ES-I3 (cell line): ENCODE measurements around the gene SDSL.

Experiments used
- H3K36me3 ChIP-seq: 2 replicates; pipeline ENCODE4 v1.6.1; 2013; ENCODE audit warnings: mild to moderate bottlenecking, low read length, control low read depth, moderate library complexity; ENCODE audit not compliant: insufficient read depth
- H3K4me1 ChIP-seq: 2 replicates; pipeline ENCODE4 v1.6.1; 2013; ENCODE audit warnings: mild to moderate bottlenecking, control low read depth, low read length; ENCODE audit not compliant: insufficient read depth
- H3K9ac ChIP-seq: 2 replicates; pipeline ENCODE4 v1.6.1; 2013; ENCODE audit warnings: low read depth, mild to moderate bottlenecking, low read length, moderate library complexity
- H3K9me3 ChIP-seq: 2 replicates; pipeline ENCODE4 v1.6.1; 2013; ENCODE audit warnings: mild to moderate bottlenecking, low read length, moderate library complexity; ENCODE audit not compliant: control insufficient read depth, insufficient read depth

Gene SDSL

DNA sequence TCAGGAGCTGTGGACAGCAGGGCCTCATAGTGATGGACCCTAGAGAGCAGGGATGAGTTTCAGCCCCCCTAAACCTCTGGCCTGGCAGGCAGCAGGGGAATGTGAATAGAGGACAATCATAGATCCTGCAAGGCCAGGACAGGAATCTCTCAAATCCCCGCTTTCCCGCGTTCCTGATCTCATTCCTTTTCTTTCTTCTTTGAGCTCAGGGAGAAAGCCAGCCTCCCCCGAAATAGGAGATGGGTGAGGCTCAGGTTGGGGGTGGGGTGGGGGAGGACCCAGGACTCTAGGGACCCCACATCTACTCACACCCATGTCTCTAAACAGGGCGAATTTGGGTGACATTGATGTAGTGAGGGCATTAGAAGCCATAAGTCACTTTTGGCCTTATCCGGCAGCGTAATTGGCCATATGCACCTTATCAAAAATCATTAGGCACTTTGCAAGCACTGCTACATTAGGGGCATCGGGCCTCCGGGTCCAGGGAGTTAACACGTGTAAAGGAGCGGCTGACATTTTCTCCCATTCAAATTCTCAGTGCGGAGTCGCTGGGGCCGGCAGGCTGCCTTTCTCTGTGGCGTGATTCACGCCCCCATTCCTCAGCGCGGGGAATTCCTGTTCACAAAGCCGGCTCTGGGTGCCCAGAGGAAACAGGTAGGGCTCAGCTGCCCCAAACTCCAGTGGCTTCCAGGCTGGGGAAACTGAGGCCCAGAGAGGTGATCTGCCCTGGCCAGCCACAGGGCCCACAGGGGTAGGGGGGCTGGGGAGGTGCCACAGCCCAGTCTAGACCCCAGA lies 48.0 kb downstream of the SDSL start:
- Histone ChIP-seq H3K4me1 (peaks cover 24% of the 10 kb centered on the region), H3K9me3 (no peaks in the 10 kb centered on the region), H3K36me3 (no peaks in the 10 kb centered on the region), H3K9ac (no peak overlapping the region)

DNA sequence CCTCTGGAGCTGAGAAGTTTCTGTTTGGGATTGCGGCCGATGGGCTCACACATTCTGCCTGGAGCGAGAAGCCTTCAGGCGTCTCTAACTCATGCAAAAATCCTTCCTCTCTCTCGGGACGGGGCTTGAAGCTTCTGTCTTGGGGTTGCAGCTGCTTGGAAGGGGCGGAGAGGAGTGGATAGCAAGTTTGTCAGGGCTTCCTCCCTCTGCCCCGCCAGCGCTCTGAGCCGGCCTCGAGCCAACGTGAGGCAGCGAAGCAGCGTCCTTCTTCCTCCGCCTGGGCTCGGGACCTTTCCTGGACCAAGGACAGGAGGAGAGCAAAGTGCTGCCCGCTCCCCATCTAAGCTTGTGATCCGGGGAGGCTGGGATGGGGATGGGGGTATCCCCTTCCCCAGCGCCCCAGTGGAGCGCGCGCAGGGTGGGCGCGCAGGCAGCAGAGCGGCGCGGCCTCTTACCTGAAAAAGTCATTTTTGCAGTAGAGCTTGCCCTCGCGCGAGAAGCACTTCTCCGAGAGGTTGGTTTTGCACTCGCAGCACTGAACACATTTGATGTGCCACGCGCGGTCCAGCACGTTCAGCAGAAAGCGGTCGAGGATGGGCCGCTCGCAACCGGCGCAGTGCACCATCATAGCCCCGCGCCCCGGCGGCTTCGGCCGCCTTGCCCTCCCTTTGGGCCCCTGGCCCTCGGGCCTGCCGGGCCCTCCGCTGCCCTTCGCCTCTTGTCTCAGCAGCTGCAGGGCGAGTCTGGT lies 48.9 kb downstream of the SDSL start:
- Histone ChIP-seq H3K36me3 (no peaks in the 10 kb centered on the region), H3K4me1 (peaks cover 24% of the 10 kb centered on the region), H3K9ac (no peak overlapping the region; the same call in 1 of the 2 replicates), H3K9me3 (no peaks in the 10 kb centered on the region)

DNA sequence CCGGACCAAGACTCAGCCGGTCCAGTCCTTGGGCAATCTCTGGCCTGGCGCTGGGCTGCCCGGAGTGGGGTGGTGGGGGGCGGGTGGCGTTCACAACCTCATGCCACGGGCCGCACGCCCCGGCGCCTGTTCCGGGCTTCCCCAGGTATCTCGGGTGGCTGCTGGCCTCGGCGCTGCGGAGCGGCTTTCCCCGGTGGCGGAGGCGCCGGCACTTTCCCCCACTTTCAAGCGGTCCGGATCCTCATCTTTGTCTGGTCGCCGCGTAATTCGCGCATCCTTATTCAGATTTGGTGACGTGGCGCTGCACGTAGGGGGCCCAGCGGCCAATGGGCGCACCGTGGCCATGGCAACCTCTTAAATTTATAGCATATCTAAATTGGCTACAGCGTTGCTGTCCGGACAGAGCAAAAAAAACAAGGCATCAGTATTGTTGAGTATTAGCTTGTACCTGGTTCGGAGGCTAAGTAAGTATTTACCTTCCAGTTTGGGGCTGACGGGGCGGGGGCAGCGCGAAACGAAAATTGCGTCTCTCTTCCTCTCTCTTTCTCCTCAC lies 49.5 kb downstream of the SDSL start, which contains the start of gene LHX5:
TSS of gene LHX5 (minus strand) at position 253 of the 553 bp plus-strand sequence. CDS start 373 bp downstream, outside the sequence.
- no peaks in the 10 kb centered on the region for H3K9me3 ChIP-seq
- peaks cover 23% of the 10 kb centered on the region for H3K4me1 ChIP-seq
- H3K9ac ChIP-seq = peak within 1 kb of the TSS; percentile 7; the same call in 1 of the 2 replicates
- no peaks in the 10 kb centered on the region for H3K36me3 ChIP-seq

DNA sequence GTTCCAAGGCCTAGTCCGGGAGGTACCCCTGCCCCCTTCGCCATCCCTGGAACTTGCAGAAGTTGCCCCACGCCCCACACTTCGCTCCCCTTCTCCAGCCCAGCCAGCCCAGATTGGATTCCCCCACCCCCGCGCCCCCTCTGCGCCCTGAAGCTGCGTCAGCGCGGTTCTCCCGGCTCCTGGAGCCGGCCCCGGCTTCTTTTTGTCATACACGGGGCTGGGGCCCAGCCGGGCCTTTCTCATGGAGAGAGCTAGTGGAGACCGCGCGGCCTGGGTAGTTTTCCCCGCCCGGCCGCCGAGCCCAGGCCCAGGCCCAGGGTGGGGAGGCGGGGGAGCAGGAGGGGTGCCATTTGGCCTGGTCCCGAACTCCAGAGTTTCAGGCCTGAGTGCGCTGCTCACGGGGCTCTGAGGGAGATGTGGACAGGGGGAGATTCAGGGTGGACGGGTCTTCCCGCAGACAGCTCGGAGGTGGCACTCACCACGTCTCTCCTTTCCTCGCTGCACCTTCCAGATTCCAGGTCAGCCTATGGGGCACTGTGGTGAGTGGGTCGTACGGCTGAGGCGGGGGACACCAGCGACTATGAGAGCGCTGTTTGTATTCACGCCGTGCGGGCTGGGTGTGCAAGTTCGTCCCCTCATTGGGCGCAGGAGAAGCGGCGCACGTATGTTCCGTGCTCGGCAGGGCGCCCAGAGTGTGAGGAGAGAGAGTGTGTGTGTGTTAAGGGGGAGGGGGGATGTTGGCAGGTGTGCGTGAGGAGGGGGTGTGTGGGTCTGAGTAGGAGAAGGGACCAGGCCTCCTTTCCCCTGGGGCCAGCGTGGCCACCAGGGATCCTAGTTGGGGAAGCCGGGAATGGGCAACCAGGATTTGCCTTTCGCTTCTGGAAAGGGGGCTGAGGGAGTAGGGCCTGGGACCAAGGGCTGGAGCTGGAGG lies 50.3 kb downstream of the SDSL start:
- Histone ChIP-seq H3K9ac (peak overlapping the region; percentile 7; the same call in 1 of the 2 replicates), H3K36me3 (no peaks in the 10 kb centered on the region), H3K9me3 (no peaks in the 10 kb centered on the region), H3K4me1 (peaks cover 20% of the 10 kb centered on the region)

DNA sequence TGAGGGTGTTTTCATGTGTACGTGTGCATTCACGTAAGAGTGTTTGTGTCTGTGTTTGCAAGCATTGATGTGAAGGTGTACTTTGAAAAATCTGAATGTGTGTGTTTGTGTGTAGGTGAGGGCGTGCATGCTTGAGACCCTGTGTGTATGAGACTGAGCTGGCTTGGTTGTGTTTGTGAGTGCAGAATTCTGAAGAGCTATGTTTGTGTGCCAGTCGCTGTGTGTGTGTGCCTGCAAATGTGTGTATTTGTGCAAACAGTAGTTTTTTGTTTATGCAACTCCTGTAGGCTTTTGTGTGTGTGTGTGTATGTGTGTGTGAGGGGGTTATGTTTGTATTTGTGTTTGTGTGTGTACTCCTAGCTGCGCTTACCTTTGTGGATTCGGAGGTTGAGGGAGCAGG lies 51.2 kb downstream of the SDSL start:
- Histone ChIP-seq H3K4me1 (peaks cover 24% of the 10 kb centered on the region), H3K9ac (no peak overlapping the region), H3K9me3 (no peaks in the 10 kb centered on the region), H3K36me3 (no peaks in the 10 kb centered on the region)

DNA sequence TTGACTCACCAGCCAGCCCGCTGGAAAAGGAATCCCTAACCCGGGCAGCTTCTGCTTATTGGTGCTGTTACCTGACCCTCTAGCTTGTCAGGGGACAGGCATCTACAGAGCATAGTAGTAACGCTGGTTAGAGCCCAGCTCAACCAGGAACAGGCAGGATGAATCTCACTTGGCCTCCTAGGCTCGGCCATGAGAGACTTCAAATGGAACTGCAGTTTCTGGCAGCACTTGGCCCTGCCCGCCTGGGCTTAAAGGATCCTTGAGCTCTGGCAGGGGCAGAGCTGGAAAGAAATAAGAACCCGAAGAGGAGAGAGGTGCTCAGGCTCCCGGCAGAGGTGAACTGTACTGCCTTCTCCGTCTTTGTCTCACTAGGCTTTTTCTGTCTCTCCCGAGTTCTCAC lies 51.8 kb downstream of the SDSL start:
- Histone ChIP-seq H3K4me1 (peaks cover 20% of the 10 kb centered on the region), H3K9ac (no peak overlapping the region), H3K36me3 (no peaks in the 10 kb centered on the region), H3K9me3 (no peaks in the 10 kb centered on the region)

DNA sequence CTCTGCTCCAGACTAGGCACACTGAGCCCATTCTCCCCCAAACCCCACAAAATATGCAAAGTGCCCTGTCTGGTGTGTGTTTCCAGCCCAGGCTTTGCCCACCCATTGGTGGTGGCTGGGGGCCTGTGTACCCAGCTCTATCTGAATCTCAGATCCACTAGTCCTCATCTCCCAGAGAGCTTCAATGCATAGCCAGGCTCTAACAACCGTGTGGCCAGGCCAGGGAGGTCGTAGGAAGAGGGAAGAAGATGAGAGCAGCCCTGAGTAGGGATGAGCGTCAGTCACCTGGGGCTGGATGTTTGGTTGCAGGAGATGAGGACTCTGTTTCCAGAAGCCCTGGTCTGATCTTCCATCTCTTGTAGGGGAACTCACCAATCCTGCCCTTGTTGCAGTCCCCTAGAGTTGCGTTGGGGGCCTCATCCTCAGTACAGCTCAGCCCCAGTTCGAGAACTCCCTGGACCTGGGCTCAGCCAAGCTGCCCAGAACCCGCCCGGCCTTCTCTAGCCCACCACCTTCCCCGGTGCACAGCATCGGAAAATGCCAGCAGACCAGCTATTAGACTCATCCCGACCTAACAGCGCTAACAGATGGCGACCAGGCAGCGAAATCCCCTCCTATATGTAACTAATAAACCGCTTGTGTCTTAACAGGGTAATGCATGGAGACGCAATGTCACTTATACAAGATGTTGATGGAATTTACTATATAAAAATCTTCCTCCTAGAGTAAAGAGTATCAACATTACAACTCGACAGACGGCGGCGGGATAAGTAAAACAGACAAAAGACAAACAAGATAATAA lies 52.7 kb downstream of the SDSL start:
- Histone ChIP-seq H3K9me3 (no peaks in the 10 kb centered on the region), H3K4me1 (peaks cover 26% of the 10 kb centered on the region), H3K36me3 (no peaks in the 10 kb centered on the region), H3K9ac (no peak overlapping the region)

DNA sequence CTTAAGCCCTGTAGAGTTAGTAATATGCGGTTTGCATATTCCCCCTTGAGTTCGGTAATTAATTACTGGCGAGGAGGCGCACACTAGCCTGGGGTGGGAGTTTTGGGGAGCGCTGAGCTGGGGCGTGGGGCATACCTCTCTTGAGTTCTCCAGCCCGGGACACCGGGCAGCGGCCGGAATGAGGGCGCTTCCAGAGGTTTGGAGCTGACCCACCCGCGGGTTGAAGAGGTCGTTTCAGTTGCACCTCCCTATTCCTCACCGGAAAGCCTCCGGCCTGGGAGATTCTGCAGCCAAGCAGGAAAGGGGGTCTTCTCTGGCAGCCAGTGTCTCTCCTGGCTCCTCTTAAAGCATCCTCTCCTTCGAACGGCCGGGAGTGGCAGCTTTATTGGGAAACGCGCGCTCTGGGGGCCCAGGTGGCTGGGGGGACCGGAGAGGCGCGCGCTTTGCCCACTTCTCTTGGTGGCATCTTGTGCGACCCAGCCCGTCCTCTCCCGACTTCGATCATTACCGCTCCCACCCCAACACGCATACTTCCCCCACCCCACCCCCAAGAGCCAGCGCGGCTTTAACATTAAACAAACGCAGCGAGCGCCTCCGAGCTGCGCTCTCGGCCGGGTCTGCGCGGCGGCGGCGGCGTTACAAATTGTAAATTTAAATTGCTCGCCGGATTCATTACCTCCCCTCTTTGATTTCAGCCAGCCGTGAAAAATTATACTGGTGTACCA lies 53.4 kb downstream of the SDSL start:
- Histone ChIP-seq H3K36me3 (no peaks in the 10 kb centered on the region), H3K9ac (peak overlapping the region; percentile 9; the same call in 1 of the 2 replicates), H3K9me3 (no peaks in the 10 kb centered on the region), H3K4me1 (peaks cover 26% of the 10 kb centered on the region)

DNA sequence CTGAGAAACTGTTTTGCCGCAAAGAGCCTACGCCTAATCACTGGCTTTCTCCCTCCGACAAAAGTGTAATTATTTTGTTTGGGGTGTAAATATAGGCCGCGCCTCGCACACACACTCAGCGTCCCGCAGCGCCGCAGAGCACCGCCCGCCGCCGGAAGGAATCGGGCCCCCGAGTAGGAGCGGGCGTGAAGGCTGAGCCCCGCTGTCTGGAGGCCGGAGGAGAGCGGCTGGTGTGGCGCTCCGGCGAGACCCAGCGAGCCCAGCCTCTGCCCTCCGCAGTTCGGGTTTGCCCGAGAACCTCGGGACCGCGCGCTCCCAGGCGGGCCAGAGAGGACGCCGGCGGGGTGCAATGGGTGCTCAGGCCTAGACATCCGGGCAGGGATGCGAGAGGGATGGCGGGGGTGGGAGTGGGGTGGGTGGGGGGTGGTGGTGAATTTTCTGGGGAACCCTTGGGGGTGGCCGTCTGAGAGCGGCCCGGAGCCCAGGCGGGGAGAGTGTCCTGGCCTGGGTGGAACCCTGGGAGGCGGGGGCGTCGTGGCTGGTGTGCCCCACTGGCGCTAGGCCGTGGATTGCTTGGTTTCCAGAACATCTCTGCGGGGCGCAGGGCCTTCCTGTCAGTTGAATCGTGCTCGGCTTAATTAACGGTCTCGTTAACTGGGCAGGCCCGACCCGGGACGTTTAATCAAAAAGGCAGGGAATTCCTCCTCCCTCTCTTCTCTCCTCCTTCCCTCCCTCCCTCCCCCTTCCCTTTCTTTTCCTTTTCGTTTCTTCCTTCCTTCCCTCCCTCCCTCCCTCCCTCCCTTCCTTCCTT lies 54.2 kb downstream of the SDSL start:
- Histone ChIP-seq H3K9ac (peak overlapping the region; percentile 9; the same call in 1 of the 2 replicates), H3K4me1 (peaks cover 26% of the 10 kb centered on the region), H3K36me3 (no peaks in the 10 kb centered on the region), H3K9me3 (no peaks in the 10 kb centered on the region)

DNA sequence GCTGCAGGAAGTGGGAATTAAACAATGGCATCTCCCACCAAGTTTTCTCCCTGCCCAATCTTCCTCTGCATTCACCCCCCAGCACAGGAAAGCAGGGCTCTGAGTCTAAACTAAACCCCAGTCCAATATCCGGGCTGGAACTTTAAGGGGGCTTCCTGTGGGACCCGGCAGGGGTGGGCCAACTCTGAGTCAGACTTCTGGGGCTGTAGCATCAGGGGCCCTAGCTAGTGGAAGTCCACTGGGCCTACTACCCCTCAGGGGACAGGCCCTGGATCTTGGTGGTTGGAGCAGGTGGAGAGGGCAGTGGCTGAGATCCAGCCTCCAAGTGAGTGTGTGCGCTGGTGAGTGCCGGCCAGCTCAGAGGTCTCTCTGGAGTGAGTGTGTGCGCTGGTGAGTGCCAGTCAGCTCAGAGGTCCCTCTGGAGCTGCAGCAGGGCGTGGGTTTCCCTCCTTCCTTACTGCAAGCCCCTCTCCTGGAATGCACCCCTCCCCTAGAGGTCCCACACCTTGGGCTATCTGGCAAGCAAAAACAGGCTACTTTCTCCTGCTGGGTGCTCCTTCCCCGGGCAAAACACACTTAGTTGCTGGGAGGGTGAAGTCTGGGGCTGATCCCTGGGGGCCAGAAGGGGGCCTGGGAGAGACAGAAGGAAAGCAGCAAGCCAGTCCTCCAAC lies 55.1 kb downstream of the SDSL start:
- Histone ChIP-seq H3K36me3 (no peaks in the 10 kb centered on the region), H3K4me1 (peaks cover 26% of the 10 kb centered on the region), H3K9me3 (no peaks in the 10 kb centered on the region), H3K9ac (peak overlapping the region; percentile 3; the same call in 1 of the 2 replicates)

DNA sequence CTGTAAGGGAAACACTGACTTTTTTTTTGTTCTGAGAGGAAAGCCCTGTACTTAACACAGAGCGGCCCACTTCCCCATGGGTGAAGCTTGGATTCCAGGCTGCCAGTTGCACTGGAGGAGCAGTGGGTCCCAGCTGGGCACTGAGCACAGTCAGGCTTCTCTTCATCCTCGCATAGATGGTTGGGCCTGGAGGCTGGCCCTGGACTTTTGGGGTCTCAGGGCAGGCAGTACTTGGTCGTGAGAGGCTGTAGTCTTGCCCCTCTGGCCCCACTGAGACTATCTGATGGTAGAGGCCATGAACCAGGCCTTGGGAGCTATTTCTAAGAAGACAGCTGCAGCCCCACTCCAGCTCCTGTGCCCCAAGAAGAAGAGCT lies 55.6 kb downstream of the SDSL start:
- Histone ChIP-seq H3K9me3 (no peaks in the 10 kb centered on the region), H3K36me3 (no peaks in the 10 kb centered on the region), H3K9ac (peak overlapping the region; percentile 13; the same call in 1 of the 2 replicates), H3K4me1 (peaks cover 25% of the 10 kb centered on the region)
